ENCODE measurements around the gene SLC22A2.
"Not testable (repeated sequence)": the region's sequence is repeated elsewhere in the genome, so short reads cannot be mapped to it uniquely, and the experiment has no call there.

GRCh38 chr6:160237597-160238275 is 20.9 kb downstream of the SLC22A2 start:
- TF ChIP-seq CTCF, POLR2A (IDR thresholded peaks at IDR 0.05): not testable (repeated sequence)
